ENCODE data around the gene BRD2. TPM values are rescaled to one million over a fixed set of nuclear protein-coding genes. Genes with fewer than 3 reads are reported as not detected.

Gene BRD2
- 54.8 and 73.9 TPM in 2 replicates for total RNA-seq

GRCh38 chr6:32968093-32968866 lies at the start of gene BRD2:
TSS of gene BRD2 (plus strand) at chr6:32968594. CDS start at chr6:32972899, 4,305 bp downstream.

GRCh38 chr6:32940656-32941213 lies 27.7 kb upstream of the BRD2 start, which contains the start of gene HLA-DMB:
TSS of gene HLA-DMB (minus strand) at chr6:32941028. CDS start at chr6:32940807, 221 bp downstream.

GRCh38 chr6:32952817-32953739 lies 15.3 kb upstream of the BRD2 start, which contains the start of gene HLA-DMA:
TSS of gene HLA-DMA (minus strand) at chr6:32953097. CDS start at chr6:32953036, 61 bp downstream.

GRCh38 chr6:33008944-33009861 lies 40.8 kb downstream of the BRD2 start, which contains the start of gene HLA-DOA:
TSS of gene HLA-DOA (minus strand) at chr6:33009591.

Other genes starting within 250 kb of the BRD2 start
- gene HLA-DQA2, start 227.2 kb upstream of the BRD2 start, total RNA-seq = not detected in 2 replicates
- gene HLA-DQB2, start 205.1 kb upstream of the BRD2 start, total RNA-seq = not detected in 2 replicates
- 0.09 and 0.14 TPM in 2 replicates for gene HLA-DOB, start 151.6 kb upstream of the BRD2 start, total RNA-seq
- gene TAP2, start 129.9 kb upstream of the BRD2 start, total RNA-seq = 15.8 and 21.7 TPM in 2 replicates
- gene PSMB8, start 124.5 kb upstream of the BRD2 start, total RNA-seq = 43.6 and 51.9 TPM in 2 replicates
- gene TAP1, start 114.9 kb upstream of the BRD2 start, total RNA-seq = 37.1 and 41.5 TPM in 2 replicates
- 29.2 and 31.1 TPM in 2 replicates for gene PSMB9, start 114.4 kb upstream of the BRD2 start, total RNA-seq
- gene HLA-DMB, start 27.6 kb upstream of the BRD2 start, total RNA-seq = under 0.01 and 0.71 TPM in 2 replicates
- 1.8 and 2.1 TPM in 2 replicates for gene HLA-DMA, start 15.5 kb upstream of the BRD2 start, total RNA-seq
- gene HLA-DOA, start 41.0 kb downstream of the BRD2 start, total RNA-seq = under 0.01 TPM in 1 of 2 replicates, not detected in the other
- 2.8 TPM in 1 of 2 replicates, not detected in the other for gene HLA-DPA1, start 105.1 kb downstream of the BRD2 start, total RNA-seq
- 2.3 and 15.9 TPM in 2 replicates for gene HLA-DPB1, start 107.4 kb downstream of the BRD2 start, total RNA-seq
- 0.14 and 0.46 TPM in 2 replicates for gene COL11A2, start 223.9 kb downstream of the BRD2 start, total RNA-seq
- gene RXRB, start 232.1 kb downstream of the BRD2 start, total RNA-seq = 20.8 and 23.5 TPM in 2 replicates
- 169 and 203 TPM in 2 replicates for gene SLC39A7, start 232.3 kb downstream of the BRD2 start, total RNA-seq
- gene HSD17B8, start 236.1 kb downstream of the BRD2 start, total RNA-seq = 4.8 and 7.4 TPM in 2 replicates
- gene RING1, start 239.9 kb downstream of the BRD2 start, total RNA-seq = 26.2 and 38.6 TPM in 2 replicates